Measurements from ENCODE around the gene MYO7A.

DNA sequence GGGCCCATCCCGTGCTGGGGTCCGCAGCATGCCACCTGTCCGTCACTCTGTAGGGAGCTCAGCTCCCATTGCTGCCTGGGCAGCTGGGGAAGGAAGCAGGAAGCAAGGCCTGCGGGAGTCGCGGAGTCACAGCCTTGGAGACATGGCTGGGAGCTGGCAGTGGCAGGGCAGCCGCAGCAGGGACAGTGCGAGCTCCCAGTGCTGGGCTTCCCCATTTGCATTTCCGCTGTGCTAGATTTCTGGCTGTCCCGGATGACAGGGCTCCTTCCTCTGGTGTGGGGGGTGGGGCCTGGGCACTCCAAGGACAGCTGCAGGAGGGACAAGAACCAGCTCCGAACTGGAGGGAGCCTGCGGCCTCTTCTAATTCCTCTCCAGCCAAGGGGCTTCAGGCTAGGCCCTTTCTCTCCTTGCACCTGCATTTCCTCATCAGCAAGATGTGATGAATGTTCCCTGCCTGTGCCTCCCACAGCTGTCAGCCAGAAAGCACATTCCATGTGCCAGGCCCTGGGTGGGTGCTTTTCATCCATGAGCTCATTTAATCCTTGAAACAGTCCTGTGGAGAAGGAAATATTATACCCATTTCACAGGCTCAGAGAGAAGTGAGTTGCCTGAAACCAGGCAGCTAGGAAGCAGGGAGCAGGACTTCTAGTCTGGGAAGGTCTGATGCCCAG is 48.0 kb downstream of the MYO7A start:
- TF ChIP-seq EP300 (IDR thresholded peaks at IDR 0.05) = no peak
- TF ChIP-seq, protein P1, sequence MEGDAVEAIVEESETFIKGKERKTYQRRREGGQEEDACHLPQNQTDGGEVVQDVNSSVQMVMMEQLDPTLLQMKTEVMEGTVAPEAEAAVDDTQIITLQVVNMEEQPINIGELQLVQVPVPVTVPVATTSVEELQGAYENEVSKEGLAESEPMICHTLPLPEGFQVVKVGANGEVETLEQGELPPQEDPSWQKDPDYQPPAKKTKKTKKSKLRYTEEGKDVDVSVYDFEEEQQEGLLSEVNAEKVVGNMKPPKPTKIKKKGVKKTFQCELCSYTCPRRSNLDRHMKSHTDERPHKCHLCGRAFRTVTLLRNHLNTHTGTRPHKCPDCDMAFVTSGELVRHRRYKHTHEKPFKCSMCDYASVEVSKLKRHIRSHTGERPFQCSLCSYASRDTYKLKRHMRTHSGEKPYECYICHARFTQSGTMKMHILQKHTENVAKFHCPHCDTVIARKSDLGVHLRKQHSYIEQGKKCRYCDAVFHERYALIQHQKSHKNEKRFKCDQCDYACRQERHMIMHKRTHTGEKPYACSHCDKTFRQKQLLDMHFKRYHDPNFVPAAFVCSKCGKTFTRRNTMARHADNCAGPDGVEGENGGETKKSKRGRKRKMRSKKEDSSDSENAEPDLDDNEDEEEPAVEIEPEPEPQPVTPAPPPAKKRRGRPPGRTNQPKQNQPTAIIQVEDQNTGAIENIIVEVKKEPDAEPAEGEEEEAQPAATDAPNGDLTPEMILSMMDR (IDR thresholded peaks at IDR 0.05) = no peak
